RPMI7951 (cell line): ENCODE results near the gene CYP21A2. TPM values are rescaled to one million over a fixed set of nuclear protein-coding genes. Genes with fewer than 3 reads are reported as not detected.
"Not testable (repeated sequence)": the region's sequence is repeated elsewhere in the genome, so short reads cannot be mapped to it uniquely, and the experiment has no call there.

Experiments
- DNase-seq: peaks from one replicate; pipeline ENCODE4 v3.0.0-alpha.2; 2012; ENCODE audit warnings: low read depth
- total RNA-seq: library from RNA; depleted of rRNA; stranded (reverse); fragments of >200 nt; shearing (Covaris generic); gene quantifications from 2 replicates; pipeline ENCODE4 v1.2.3, GENCODE V29; 2014; rRNA removed

Gene CYP21A2
- total RNA-seq = not detected in 2 replicates

DNA sequence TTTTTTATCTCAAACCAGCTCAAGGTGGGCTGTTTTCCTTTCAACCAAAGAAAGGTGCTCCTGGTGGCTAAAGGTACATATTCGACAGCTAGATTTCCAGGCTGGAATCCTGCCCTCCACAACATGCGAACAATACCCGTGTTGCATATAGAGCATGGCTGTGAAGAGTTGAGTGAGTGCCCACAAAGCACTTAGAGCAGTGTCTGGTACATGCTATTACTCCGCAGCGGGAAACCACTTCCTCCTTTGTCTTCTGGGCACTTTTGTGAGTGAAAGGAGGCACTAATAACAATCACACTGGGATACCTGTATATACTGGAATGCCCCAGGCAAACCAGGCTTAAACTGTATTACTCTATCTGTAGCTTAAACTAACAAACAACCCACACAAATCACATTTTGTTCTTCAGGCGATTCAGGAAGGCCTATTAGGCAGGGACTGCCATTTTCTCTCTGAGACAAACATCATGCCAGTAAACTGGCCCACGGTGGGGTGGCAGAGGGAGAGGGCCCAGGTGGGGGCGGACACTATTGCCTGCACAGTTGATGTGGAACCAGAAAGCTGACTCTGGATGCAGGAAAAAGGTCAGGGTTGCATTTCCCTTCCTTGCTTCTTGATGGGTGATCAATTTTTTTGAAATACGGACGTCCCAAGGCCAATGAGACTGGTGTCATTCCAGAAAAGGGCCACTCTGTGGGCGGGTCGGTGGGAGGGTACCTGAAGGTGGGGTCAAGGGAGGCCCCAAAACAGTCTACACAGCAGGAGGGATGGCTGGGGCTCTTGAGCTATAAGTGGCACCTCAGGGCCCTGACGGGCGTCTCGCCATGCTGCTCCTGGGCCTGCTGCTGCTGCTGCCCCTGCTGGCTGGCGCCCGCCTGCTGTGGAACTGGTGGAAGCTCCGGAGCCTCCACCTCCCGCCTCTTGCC lies at the start of gene CYP21A2:
Gene CYP21A2 (plus strand): TSS at position 818 of the 927 bp plus-strand sequence. CDS start 8 bp downstream, at position 826.
- not testable (repeated sequence) for DNase-seq

DNA sequence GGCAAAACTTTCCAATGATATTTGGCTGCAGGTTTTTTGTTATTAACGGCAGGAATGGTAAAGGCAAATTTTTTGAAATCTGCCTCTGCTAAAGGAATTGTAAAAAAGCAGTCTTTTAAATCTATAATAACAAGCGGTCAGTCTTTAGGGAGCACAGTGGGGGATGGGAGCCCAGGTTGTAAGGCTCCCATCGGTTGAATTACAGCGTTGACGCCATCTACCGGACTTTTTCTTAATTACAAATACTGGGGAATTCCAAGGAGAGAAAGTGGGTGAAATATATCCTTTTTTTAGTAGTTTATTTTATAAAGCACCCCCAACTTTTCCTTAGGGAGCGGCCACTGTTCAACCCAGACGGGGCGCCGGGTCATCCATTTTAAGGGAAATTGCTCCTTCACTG lies 48.9 kb upstream of the CYP21A2 start:
- DNase-seq = not testable (repeated sequence)

DNA sequence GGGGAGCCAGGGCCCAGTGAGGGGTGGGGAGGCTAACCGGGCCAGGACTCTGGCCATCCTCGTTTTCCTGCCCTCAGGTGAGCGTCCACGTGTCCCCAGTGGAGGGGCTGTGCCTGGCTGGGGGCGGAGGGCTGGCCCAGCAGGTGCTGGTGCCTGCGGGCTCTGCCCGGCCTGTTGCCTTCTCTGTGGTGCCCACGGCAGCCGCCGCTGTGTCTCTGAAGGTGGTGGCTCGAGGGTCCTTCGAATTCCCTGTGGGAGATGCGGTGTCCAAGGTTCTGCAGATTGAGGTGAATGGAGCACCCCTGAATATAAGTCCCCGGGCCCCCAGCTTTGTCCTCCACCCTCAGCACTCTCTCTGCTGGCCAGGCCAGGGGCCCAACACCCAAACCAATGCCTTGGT lies 43.8 kb upstream of the CYP21A2 start:
- not testable (repeated sequence) for DNase-seq

DNA sequence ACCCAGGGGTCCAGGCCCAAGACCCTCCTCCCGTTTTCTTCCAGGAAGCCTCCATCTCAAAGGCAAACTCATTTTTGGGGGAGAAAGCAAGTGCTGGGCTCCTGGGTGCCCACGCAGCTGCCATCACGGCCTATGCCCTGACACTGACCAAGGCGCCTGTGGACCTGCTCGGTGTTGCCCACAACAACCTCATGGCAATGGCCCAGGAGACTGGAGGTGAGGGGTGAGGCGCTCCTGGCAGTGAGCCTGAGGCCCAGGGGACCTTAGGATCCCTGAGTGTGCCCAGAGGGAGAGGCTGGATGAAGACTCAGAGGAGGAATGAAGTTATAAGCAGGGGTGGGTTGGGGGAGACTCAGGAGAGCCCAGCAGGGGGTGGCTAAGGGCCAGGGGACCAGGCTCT lies 41.8 kb upstream of the CYP21A2 start:
- not testable (repeated sequence) for DNase-seq

DNA sequence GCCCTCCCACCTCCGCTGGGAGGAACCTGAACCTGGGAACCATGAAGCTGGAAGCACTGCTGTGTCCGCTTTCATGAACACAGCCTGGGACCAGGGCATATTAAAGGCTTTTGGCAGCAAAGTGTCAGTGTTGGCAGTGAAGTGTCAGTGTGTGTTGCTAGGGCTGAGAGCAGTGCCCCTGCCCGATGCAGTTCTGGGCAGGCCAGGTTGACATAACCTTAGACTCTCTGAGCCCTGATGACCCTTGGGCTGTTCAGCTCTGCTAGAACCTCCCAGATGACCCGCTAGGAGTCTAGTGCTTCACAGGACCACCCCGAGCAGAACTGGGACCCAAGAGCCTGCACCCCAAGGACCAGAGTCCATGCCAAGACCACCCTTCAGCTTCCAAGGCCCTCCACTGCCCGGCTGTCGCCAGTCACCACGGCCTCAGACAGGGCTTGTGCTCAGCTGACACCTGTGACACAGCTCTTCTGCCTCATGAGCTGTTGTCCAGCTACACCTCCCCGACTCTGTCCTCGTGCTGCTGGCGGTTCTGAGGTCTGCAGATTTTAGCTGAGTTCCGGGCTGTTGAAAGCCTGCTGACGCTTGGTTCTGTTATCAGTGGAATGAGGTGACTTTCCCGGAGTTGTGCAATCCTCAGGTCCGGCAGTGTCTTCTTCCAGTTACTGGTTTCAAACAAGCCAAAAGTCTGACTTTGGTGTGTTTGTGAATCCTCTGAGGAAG lies 35.5 kb upstream of the CYP21A2 start:
- DNase-seq = not testable (repeated sequence)

DNA sequence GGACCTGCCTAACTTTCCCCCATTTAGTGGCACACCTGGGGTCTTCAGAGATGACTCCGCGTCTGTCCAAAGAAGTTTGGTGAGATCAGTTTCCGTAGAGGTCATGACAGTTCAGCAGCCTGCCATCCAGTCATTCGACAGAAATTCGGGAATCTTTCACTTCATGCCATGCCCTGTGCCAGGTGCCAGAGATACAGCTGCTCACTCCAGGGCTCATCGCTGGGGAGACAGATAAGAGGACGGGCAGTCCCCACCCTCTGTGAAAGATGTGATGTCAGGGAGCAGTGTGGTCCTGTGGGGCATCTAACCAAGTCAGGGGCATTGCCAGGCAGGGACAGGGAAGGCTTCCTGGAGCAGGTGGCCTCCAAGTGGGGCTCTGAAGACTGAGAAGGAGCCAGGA lies 34.9 kb upstream of the CYP21A2 start:
- DNase-seq = not testable (repeated sequence)

DNA sequence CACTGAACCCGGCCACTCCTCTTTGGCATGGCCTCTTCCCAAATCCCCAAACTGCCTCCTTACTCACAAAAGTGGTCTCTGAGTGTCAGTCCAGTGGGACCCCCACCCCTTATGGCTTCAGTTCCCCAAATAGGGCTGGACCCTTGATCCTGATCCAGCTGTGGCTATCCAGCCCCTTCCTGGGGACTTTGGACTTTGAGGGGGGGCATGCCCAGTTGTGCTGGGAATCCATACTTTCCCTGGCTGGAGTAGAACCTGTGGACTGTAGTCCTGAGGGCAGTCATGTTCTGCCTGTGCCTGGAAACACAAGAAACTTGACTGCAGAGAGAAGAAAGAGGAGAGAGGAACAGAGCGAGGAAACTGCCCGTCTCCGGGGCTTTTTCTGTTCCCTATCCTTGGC lies 33.8 kb upstream of the CYP21A2 start:
- DNase-seq = not testable (repeated sequence)

DNA sequence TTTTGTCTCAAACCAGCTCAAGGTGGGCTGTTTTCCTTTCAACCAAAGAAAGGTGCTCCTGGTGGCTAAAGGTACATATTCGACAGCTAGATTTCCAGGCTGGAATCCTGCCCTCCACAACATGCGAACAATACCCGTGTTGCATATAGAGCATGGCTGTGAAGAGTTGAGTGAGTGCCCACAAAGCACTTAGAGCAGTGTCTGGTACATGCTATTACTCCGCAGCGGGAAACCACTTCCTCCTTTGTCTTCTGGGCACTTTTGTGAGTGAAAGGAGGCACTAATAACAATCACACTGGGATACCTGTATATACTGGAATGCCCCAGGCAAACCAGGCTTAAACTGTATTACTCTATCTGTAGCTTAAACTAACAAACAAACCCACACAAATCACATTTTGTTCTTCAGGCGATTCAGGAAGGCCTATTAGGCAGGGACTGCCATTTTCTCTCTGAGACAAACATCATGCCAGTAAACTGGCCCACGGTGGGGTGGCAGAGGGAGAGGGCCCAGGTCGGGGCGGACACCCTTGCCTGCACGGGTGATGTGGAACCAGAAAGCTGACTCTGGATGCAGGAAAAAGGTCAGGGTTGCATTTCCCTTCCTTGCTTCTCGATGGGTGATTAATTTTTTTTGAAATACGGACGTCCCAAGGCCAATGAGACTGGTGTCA lies 33.2 kb upstream of the CYP21A2 start:
- DNase-seq = not testable (repeated sequence)

DNA sequence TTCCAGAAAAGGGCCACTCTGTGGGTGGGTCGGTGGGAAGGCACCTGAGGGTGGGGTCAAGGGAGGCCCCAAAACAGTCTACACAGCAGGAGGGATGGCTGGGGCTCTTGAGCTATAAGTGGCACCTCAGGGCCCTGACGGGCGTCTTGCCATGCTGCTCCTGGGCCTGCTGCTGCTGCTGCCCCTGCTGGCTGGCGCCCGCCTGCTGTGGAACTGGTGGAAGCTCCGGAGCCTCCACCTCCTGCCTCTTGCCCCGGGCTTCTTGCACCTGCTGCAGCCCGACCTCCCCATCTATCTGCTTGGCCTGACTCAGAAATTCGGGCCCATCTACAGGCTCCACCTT lies 32.7 kb upstream of the CYP21A2 start:
- DNase-seq = not testable (repeated sequence)

DNA sequence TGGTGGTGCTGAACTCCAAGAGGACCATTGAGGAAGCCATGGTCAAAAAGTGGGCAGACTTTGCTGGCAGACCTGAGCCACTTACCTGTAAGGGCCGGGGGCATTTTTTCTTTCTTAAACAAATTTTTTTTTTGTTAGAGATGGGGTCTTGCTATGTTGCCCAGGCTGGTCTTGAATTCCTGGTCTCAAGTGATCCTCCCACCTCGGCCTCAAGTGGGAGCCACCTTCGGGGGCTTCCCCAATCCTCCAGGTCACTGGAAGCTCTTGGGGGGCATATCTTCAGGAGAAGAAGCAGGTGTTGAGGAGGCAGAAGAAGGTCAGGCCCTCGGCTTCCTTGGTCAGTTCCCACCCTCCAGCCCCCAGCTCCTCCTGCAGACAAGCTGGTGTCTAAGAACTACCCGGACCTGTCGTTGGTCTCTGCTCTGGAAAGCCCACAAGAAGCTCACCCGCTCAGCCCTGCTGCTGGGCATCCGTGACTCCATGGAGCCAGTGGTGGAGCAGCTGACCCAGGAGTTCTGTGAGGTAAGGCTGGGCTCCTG lies 32.2 kb upstream of the CYP21A2 start:
- DNase-seq = not testable (repeated sequence)

DNA sequence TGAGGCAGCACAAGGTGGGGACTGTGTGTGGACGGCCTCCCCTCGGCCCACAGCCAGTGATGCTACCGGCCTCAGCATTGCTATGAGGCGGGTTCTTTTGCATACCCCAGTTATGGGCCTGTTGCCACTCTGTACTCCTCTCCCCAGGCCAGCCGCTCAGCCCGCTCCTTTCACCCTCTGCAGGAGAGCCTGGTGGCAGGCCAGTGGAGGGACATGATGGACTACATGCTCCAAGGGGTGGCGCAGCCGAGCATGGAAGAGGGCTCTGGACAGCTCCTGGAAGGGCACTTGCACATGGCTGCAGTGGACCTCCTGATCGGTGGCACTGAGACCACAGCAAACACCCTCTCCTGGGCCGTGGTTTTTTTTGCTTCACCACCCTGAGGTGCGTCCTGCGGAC lies 31.1 kb upstream of the CYP21A2 start:
- DNase-seq = not testable (repeated sequence)

DNA sequence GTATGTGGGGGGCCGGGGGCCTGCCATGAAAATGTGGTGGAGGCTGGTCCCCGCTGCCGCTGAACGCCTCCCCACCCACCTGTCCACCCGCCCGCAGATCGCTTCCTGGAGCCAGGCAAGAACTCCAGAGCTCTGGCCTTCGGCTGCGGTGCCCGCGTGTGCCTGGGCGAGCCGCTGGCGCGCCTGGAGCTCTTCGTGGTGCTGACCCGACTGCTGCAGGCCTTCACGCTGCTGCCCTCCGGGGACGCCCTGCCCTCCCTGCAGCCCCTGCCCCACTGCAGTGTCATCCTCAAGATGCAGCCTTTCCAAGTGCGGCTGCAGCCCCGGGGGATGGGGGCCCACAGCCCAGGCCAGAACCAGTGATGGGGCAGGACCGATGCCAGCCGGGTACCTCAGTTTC lies 30.2 kb upstream of the CYP21A2 start:
- DNase-seq = not testable (repeated sequence)

DNA sequence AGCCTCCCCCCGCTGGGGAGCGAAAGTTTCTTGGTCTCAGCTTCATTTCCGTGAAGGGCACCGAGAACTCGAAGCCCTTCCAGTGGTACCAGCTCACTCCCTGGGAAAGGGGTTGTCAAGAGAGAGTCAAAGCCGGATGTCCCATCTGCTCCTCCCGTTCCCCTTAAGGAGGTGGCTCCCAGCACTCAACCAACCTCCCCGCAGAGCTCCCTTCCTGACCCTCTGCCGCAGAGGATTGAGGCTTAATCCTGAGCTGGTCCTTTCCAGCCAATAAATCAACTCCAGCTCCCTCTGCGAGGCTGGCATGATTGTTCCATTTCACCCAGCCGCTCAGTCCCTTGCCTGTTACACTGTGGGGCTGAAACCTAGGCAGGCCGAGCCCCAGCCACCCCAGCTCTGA lies 29.6 kb upstream of the CYP21A2 start:
- not testable (repeated sequence) for DNase-seq

DNA sequence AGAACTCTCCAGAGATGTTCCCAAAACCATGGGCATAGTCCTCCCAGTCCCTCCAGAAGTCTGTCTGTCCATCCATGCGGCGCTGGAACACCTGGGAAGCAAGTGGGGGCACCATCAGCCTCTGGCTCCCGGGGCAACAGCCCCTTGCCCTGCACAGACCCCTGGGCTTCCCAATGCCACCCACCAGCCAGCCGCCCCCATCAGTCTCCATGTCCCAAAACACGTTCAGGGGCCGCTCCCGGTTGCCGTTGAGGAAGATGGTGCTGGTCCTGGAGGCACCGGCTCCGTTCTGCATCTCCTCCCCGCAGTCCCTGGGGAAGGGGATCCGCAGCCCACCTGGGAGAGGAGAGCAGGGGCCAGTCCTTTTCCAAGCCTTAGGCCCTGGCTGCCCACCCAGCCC lies 28.7 kb upstream of the CYP21A2 start:
- not testable (repeated sequence) for DNase-seq

DNA sequence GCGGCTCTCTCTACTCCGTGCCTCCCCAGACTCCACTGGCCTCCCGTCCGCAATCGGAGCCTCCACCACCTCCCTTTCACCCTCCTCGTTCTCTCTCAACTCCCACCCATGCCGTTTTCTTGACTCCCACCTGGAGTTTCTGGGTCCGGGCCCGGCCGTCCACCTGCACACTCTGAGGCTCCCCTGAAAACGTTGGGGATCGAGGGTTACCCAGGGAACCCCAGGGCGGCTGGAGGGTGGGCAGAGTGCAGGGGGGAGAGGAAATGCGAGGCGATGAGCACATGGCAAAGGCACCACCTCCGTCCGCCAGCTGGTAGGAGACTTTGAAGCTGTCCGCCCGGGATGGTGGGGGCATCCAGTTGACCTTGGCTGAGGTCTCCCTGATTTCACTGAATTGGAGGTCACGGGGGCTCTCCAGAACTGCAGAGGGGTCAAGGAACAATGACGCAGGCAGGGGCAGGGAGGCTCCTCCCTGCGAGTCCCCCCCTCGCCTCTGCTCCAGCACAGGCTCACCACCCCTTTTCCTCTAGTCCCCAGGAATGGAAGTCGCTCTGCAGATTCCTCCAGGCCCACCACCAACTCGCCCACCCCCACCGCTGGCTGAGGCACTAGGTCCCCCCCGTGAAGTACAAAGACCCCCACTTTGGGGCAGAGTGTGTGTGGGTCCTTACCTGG lies 27.2 kb upstream of the CYP21A2 start:
- not testable (repeated sequence) for DNase-seq

DNA sequence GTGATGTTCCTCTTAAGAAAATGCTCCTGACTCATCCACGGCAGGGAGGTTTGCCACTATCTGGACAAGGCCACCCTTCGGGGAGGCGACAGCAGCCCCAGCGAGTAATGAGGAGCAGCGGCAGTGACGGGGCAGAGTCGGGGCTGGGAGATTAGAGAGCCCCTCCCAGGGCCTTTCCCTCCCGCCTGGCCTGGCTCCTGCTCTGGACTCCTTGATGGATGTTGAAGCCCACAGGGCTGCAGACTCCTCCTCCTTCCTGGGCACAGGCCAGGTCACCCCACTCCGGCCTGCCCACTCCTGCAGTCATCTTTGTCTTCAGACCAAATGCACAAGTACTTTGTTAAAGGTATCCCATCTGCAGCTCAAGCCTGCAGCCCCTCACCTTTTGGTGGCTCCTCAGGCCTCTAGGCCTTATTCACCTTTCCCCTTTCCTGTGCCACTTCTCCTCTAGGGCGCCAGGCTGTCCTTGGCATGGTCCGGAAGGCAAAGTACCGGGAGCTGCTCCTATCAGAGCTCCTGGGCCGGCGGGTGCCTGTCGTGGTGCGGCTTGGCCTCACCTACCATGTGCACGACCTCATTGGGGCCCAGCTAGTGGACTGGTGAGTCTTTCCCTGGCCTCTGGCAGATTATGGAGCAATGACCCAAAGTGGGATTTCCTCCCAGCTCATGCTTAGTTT lies 25.1 kb upstream of the CYP21A2 start:
- DNase-seq = not testable (repeated sequence)

DNA sequence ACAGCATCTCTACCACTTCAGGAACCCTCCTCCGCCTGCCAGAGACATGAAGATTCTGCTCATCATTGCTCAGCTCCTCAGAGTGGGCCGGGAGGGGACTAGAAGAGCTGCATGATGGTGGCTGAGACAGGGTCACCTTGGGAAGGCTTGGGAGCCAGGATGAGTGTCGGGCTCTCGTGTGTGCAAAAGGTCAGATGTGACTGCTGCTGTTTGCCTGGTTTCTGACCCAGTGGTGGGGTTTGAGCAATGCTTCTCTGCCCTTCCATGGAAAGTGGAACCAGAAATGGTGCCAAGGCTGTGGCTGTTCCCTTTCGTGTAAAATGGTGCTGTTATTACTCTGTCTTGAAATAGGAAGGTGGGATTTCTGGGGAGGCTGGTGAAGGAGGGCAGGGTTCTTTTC lies 24.5 kb upstream of the CYP21A2 start:
- not testable (repeated sequence) for DNase-seq

DNA sequence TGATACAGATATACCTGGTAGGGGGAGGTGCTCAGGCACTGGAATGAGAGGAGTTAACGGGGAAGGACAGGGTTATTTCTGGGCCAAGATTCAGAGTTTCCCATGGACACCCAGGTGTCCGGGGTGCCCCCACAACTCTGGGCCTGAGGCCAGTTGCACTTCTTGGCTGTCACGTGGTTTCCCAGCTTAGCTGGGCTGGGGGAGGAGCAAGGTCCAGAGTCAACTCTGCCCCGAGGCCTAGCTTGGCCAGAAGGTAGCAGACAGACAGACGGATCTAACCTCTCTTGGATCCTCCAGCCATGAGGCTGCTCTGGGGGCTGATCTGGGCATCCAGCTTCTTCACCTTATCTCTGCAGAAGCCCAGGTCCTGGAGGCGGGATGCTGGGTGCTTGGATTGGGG lies 23.7 kb upstream of the CYP21A2 start, which contains the start of gene C4B:
Gene C4B (plus strand): TSS at position 249 of the 400 bp plus-strand sequence. CDS start 51 bp downstream, at position 300.
- DNase-seq = not testable (repeated sequence)

DNA sequence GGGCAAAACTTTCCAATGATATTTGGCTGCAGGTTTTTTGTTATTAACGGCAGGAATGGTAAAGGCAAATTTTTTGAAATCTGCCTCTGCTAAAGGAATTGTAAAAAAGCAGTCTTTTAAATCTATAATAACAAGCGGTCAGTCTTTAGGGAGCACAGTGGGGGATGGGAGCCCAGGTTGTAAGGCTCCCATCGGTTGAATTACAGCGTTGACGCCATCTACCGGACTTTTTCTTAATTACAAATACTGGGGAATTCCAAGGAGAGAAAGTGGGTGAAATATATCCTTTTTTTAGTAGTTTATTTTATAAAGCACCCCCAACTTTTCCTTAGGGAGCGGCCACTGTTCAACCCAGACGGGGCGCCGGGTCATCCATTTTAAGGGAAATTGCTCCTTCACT lies 16.1 kb upstream of the CYP21A2 start:
- DNase-seq = not testable (repeated sequence)

DNA sequence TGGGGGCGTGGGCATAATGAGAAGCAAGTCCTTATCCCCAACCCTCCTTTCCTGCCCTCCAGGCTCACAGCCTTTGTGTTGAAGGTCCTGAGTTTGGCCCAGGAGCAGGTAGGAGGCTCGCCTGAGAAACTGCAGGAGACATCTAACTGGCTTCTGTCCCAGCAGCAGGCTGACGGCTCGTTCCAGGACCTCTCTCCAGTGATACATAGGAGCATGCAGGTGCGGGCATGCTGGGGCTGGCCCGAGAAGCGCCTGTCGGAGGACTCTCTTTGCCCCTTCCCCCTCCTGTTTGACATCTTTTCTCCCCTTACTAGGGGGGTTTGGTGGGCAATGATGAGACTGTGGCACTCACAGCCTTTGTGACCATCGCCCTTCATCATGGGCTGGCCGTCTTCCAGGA lies 9.6 kb upstream of the CYP21A2 start:
- DNase-seq = not testable (repeated sequence)
